PC-3 (cell line): ENCODE results near the gene WDR82.

ENCODE experiments used
- EZH2 ChIP-seq: fragments of 300-600 bp; sonication (generic); IDR thresholded peaks from one replicate; pipeline ENCODE4 v1.6.1; 2017; ENCODE audit warnings: antibody characterized with exemption, mild to moderate bottlenecking, low read length; ENCODE audit not compliant: unreplicated experiment
- EZH2phosphoT487 ChIP-seq: fragments of 300-600 bp; sonication (generic); IDR thresholded peaks from 2 replicates; pipeline ENCODE4 v1.6.1; 2018; ENCODE audit warnings: mild to moderate bottlenecking, antibody characterized with exemption, low read length, borderline replicate concordance
- TF ChIP-seq, protein P1 (sequence below): fragments of 300-600 bp; sonication (generic); conservative IDR thresholded peaks from 2 replicates; pipeline ENCODE4 v1.5.1; 2017; ENCODE audit warnings: antibody characterized with exemption, low read depth, mild to moderate bottlenecking, low read length

DNA sequence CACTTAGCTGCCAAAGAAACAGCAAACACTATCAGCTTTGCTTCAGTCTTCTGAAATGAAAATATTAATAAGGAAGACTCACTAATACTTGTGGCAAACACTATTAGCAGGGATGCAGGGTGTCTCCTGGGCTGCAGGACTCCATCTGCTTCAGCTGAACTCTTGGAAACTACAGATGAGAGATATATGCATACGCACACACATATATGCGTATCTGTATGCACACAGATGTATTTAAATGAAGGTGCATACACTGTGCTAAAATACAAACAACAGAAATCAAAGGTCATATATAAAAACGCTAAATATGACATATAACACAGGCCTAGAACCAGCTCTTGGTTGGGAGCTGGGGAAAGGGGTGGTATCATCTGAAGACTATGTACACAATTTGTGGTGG is 22.3 kb downstream of the WDR82 start:
- TF ChIP-seq, protein P1, sequence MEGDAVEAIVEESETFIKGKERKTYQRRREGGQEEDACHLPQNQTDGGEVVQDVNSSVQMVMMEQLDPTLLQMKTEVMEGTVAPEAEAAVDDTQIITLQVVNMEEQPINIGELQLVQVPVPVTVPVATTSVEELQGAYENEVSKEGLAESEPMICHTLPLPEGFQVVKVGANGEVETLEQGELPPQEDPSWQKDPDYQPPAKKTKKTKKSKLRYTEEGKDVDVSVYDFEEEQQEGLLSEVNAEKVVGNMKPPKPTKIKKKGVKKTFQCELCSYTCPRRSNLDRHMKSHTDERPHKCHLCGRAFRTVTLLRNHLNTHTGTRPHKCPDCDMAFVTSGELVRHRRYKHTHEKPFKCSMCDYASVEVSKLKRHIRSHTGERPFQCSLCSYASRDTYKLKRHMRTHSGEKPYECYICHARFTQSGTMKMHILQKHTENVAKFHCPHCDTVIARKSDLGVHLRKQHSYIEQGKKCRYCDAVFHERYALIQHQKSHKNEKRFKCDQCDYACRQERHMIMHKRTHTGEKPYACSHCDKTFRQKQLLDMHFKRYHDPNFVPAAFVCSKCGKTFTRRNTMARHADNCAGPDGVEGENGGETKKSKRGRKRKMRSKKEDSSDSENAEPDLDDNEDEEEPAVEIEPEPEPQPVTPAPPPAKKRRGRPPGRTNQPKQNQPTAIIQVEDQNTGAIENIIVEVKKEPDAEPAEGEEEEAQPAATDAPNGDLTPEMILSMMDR = no peak
- TF ChIP-seq EZH2 (no peak), EZH2phosphoT487 (no peak)
